GM19438 (cell line): ENCODE data around the gene THRAP3.
"Not testable (repeated sequence)": the region's sequence is repeated elsewhere in the genome, so short reads cannot be mapped to it uniquely, and the experiment has no call there.

Experiments used
- ATAC-seq: cut with Tn5 transposase; IDR thresholded peaks from one replicate; pipeline ENCODE4 v1.9.1; 2021; ENCODE audit warnings: low read depth; ENCODE audit not compliant: unreplicated experiment

Gene THRAP3

DNA sequence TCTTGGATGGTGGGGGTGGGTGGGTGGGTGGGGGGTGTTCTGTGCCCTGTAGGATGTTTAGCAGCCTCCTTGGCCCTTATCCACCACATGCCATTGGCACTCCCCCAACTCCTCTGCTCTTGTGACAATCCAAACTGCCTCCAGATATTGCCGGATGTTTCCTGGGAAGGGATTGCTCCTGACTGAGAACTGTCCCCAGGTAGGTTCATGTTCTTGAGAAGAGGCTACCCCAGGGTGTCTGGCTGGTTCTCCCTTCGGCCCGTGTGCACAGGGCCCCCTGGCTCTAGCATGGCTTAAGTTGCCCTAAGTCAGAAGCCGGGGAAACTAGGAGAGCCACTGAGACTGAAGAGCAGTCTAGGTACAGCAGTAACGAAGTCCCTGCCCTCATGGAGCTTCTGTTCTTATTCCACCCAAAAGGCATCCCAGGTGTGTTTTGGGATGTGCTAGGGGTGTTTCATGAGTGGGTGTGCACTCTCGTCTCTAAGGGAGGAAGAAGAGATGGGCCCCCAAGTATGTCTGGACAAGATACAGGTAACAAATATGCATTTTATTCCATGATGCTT lies 19.8 kb upstream of the THRAP3 start:
- ATAC-seq, result no peak

GRCh38 chr1:36206323-36206858 lies 17.9 kb upstream of the THRAP3 start:
- no peak for ATAC-seq

DNA sequence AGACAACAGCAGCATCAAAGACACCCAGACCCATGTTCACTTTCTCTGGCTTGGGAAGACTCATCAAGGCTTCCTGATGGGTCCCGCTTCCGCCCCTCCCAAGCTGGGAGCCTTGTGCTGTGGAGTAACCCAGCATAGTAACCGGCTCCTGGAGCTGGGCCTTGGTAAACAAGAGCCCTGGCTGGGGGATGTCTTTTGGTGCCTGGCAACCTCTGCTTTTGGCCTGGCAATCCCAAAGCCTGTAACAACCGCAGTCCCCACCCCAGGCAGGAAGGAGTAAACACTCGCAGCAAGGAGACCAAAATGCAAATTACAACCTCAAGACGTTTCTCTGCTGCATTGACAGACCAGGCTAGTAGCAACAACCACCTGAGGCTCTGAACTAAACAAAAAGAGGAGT lies 16.9 kb upstream of the THRAP3 start:
- ATAC-seq, result no peak

- no peak for ATAC-seq
Measured at GRCh38 chr1:36208978-36209703, 15.1 kb upstream of the THRAP3 start.

- no peak for ATAC-seq
Measured at GRCh38 chr1:36211307-36211706, 12.9 kb upstream of the THRAP3 start.

DNA sequence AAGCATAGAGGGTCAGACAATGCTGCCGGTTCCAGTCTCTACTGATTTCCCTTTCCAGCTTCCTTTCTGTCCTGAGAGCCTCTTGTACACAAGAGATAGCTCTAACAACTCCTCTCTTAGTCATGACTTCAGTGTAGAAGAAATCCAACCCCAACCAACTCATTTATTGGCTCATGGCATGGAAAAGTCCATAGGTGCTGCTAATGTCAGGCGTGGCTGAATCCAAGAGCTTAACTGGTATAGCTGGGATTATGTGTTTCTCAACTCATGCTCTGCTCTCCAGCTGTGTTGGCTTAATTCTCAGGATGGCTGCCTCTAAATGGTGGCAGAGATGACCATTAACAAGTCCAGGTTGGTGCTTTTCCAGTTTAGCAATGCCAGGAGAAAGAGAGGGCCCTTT lies 12.4 kb upstream of the THRAP3 start:
- ATAC-seq, result no peak

DNA sequence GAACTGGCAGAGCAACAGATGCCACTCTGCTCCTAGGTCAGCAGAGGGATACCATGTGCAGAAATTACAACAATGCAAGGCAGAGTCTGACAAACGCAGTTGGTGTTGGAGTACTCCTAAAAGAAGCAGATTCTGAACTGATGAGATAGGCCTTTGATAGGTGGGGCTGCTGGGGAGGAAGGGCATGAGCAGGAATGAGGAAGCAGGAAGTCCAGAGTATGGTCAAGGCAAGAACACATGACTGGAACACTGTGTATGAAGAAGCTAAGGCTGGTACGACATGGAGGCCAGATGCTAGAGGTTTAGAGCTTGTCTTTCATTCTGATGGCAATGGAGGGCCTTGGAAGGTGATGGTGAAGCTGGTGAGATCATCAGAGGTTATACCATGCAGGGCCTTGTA lies 11.5 kb upstream of the THRAP3 start:
- ATAC-seq, result no peak

DNA sequence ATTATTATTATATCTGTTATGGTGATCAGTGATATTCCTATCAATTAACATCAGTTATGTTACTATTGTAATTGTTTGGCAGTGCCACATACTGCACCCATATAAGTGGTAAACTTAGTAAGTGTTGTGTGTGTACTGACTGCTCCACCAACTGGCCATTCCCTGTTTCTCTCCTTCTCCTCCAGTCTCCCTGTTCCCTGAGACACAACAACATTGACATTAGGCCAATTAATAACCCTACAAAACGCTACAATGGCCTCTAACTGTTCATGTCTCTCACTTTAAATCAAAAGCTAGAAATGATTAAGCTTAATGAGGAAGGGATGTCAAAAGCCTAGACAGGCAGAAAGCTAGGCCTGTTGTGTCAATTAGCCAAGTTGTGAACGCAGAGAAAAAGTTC lies 6.6 kb upstream of the THRAP3 start:
- no peak for ATAC-seq

DNA sequence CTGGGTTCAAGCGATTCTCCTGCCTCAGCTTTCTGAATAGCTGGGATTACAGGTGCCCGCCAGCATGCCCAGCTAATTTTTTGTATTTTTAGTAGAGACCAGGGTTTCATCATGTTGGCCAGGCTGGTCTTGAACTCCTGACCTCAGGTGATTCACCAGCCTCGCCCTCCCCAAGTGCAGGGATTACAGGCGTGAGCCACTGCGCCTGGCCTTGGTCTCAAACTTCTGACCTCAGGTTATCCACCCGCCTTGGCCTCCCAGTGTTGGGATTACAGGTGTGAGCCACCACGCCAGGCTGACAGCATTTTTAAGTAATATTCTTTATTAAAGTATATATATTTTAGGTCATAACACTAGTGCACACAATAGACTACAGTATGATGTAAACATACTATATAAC lies 2.3 kb upstream of the THRAP3 start:
- ATAC-seq, result not testable (repeated sequence)

DNA sequence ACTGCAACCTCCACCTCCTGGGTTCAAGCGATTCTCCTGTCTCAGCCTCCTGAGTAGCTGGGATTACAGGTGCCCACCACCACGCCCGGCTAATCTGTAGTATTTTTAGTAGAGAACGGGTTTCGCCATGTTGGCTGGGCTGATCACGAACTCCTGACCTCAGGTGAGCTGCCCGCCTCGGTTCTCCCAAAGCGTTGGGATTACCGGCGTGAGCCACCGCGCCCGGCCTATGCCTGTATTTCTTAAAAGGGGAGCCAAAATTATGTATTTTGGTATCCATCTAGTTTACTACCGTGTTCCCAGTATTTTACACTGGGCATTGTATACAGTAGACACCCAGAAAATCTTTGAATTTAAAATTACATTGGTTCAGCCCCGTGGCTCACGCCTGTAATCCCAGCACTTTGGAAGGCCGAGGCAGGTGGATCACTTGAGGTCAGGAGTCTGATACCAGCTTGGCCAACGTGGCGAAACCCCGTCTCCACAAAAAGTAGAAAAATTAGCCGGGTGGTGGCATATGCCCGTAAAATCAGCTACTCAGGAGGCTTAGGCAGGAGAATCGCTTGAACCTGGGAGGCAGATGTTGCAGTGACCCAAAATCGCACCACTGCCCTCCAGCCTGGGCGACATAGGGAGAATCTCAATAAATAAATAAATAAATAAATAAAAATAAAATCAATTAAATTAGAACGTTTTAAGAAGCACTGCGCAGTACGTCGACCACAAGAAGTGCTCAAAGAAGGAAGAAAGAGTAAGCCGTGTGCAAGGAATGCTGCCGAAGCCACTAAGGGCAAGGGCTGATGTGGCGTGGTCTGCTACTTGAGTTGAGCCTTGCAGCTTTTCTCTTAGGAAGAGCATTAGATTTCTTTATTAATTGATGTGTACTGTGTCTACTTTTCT lies 1.5 kb upstream of the THRAP3 start:
- no peak for ATAC-seq

GRCh38 chr1:36223381-36223995 lies 755 bp upstream of the THRAP3 start:
- ATAC-seq, result peak; percentile 16

DNA sequence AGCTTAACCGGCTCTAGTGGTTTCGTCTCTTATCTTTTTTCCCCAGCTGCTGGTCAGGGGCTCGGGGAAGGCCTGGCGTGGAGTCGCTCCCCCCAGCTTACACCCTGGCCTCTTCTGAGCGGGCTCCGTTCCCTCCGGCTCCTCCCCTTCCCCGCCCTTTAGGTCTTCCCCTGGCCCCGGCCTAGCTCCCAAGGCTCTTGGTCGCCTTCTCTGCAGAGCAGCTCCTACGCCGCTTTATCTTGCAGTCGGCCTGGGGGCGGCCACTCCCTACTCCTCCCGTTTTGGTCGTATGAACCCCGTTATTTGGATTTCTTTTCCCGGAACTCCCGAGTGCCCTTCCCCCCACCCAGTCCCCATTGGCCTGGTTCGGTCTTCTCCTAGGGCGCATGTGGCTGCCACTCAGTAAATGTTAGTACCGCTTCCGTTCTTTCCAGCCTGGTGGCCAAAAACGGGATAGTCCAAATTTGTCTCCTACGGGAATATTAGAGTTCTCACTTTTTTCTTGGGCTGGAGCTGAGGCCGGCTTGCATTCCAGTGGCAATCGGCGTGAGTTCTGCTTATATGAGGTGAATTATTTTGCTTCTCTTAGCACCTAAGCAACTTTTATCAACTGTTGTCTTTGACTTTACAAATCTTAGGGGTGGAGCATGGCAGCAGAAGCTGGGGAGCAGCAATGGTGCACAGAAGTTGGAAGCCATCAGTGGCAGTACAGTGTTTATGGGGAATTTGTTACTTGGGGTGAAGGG lies 467 bp downstream of the THRAP3 start:
- ATAC-seq, result peak; percentile 55

DNA sequence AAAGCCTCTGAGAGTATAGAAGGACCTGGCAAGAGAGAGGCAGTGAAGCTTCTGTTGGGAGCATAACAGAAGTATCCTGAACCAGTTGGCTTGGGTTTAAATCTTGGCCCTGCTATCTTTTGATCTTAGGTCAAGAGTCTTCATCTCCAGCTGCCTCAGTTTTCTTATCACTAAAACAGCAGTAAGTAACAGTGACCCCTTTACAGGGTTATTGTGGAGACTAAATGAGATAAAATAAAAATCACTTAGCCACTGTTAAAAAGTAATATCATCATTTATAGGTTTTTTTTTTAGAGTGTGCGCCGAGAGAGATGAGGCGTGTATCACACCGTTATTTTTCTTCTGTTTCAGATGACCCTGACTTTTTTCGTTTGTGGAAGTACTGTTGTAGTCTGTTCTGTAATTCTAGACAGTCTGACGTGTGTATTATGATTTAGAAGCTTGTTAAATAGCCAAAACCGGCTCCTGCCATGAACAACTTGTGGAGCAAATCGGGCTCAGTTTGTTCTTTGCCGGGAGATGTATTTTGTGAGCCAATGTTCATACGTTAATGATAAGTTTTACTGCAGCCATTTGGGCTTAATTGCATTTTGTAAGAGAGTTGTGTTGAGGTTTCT lies 1.1 kb downstream of the THRAP3 start:
- ATAC-seq, result no peak

DNA sequence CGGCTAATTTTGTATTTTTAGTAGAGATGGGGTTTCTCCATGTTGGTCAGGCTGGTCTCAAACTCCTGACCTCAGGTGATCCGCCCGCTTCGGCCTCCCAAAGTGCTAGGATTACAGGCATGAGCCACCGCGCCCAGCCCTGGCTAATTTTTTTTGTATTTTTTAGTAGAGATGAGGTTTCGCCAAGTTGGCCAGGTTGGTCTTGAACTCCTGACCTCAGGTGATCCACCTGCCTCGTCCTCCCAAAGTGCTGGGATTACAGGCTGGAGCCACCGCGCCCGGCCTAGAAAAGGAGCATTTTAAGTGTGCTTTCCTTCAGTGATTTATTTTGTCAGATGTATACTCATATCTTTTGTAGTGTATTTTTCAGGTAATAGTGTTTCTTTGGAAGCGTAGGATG lies 6.0 kb downstream of the THRAP3 start:
- ATAC-seq, result not testable (repeated sequence)

GRCh38 chr1:36231191-36231590 lies 6.9 kb downstream of the THRAP3 start:
- no peak for ATAC-seq

DNA sequence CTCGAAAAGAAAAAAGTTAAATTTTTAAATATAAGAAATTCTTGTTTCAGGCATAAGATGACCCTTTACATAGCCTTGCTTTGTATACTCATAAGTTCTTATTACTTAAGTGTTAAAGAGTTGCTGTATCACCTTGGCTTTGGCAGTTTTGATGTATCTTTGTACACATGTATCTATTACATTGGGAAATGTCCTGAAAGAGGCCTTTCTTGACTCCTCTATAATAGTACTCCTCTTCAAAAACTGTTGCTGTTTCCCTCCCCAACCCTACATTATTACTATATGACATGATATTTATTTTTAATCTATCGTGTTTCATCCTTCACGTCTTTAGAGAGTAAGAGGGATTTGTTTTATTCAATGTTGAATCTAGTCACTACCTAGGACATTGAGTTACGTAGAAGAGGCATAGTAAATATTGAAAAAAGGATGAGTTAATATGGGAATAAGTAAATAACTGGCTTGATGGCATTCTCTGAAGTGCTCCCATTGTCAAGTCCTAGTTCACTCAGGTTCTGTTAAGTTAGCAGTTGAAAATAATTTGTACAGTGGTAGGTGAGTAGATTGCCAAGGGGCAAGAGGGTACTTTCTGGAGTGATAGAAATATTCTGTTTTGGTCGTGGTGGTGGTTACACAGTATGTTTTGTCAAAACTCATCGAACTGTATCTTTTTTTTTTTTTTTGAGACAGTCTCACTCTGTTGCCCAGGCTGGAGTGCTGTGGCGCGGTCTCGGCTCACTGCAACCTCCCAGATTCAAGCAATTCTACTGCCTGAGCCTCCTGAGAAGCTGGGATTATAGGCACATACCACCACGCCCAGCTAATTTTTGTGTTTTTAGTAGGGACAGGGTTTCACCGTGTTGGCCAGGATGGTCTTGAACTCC lies 8.2 kb downstream of the THRAP3 start:
- no peak for ATAC-seq

- ATAC-seq, result no peak
Measured at GRCh38 chr1:36236302-36236701, 12.1 kb downstream of the THRAP3 start.

DNA sequence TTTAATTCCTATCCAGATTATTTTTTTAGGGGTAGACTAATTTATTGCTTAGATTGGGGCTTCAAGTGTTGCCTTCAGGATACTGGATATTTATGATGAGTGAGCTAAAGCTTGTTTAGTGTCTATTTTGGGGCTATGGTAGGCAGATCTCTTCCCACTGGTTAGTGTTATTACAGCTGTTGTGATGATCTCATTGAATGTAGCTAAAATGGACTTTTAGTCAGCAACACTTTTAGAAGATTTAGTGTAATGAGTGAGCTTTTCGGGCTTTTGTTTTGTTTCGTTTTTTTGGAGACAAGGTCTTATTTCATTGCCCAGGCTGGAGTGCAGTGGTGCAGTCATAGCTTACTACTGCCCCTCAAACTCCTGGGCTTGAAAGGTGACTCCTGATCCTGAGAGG lies 14.2 kb downstream of the THRAP3 start:
- no peak for ATAC-seq
